KG1 (cell line): Measurements from ENCODE around the gene ATP8B3.

ENCODE experiments used
- DNase-seq: peaks from one replicate; lab custom pipeline; 2025; lab: John Stamatoyannopoulos, UW

The ATP8B3 gene

GRCh38 chr19:1757468-1758230, 54.4 kb downstream of the ATP8B3 start:
- no peak for DNase-seq

- DNase-seq = no peak
Observed at GRCh38 chr19:1756705-1757465, 55.2 kb downstream of the ATP8B3 start.

GRCh38 chr19:1756264-1756663, 55.8 kb downstream of the ATP8B3 start:
- no peak for DNase-seq

- no peak for DNase-seq
Observed at GRCh38 chr19:1755467-1756171, 56.5 kb downstream of the ATP8B3 start.

- no peak for DNase-seq
Observed at GRCh38 chr19:1754636-1755466, 57.2 kb downstream of the ATP8B3 start.

- DNase-seq = no peak
Observed at GRCh38 chr19:1754018-1754635, 57.9 kb downstream of the ATP8B3 start.

GRCh38 chr19:1752757-1753728, 59.0 kb downstream of the ATP8B3 start, which contains the start of gene ONECUT3:
Gene ONECUT3, plus strand, starts transcription at chr19:1753506. Its CDS starts 157 bp downstream, at chr19:1753663.
- no peak for DNase-seq

GRCh38 chr19:1752009-1752756, 59.9 kb downstream of the ATP8B3 start:
- no peak for DNase-seq

- DNase-seq = no peak
Observed at GRCh38 chr19:1751367-1752008, 60.6 kb downstream of the ATP8B3 start.

- no peak for DNase-seq
Observed at GRCh38 chr19:1750343-1751021, 61.6 kb downstream of the ATP8B3 start.

- no peak for DNase-seq
Observed at GRCh38 chr19:1749373-1750342, 62.4 kb downstream of the ATP8B3 start.

- no peak for DNase-seq
Observed at GRCh38 chr19:1748873-1749341, 63.2 kb downstream of the ATP8B3 start.

GRCh38 chr19:1748115-1748872, 63.8 kb downstream of the ATP8B3 start:
- no peak for DNase-seq

GRCh38 chr19:1747285-1748114, 64.6 kb downstream of the ATP8B3 start:
- no peak for DNase-seq
